GM06990 (cell line): Measurements from ENCODE around the gene RAB13.
A peak's percentile ranks its signal among the peaks of the same experiment; 100 is the strongest.
"Not testable (repeated sequence)": the region's sequence is repeated elsewhere in the genome, so short reads cannot be mapped to it uniquely, and the experiment has no call there.

Source experiments
- DNase-seq: peaks from one replicate; pipeline ENCODE4 v3.0.0-alpha.2; 2011; ENCODE audit not compliant: insufficient read length; ENCODE audit errors: extremely low read depth
- H3K27me3 ChIP-seq: replicated peaks from 2 replicates; pipeline ENCODE4 v1.6.0; 2011; ENCODE audit warnings: low read length; ENCODE audit not compliant: control insufficient read depth, insufficient read depth
- H3K36me3 ChIP-seq: 2 replicates; pipeline ENCODE4 v1.5.1; 2011; ENCODE audit warnings: low read length; ENCODE audit not compliant: control insufficient read depth, insufficient read depth
- H3K4me3 ChIP-seq: replicated peaks from 2 replicates; pipeline ENCODE4 v1.5.1; 2011; ENCODE audit warnings: low read depth, mild to moderate bottlenecking, control low read depth, low read length
- CTCF ChIP-seq: IDR thresholded peaks from 2 replicates; pipeline ENCODE4 v1.5.1; 2011; ENCODE audit warnings: low read length, control low read depth, mild to moderate bottlenecking, inconsistent platforms; ENCODE audit not compliant: insufficient read depth, poor library complexity, severe bottlenecking

Gene RAB13

GRCh38 chr1:153984123-153984894 lies 1.8 kb downstream of the RAB13 start:
- no peaks in the 10 kb centered on the region for H3K27me3 ChIP-seq
- no peak for DNase-seq
- no peak overlapping the region for H3K4me3 ChIP-seq
- TF ChIP-seq CTCF, result no peak
- H3K36me3 ChIP-seq, result no peaks in the 10 kb centered on the region; the same call in 1 of the 2 replicates

- not testable (repeated sequence) for H3K27me3 ChIP-seq, H3K4me3 ChIP-seq, DNase-seq, H3K36me3 ChIP-seq
Observed at GRCh38 chr1:153981735-153982134, 4.4 kb downstream of the RAB13 start.

GRCh38 chr1:153979091-153979490 lies 7.0 kb downstream of the RAB13 start:
- peaks cover 11% of the 10 kb centered on the region for H3K36me3 ChIP-seq
- not testable (repeated sequence) for DNase-seq, H3K4me3 ChIP-seq, H3K27me3 ChIP-seq

- Histone ChIP-seq H3K36me3 (peaks cover 18% of the 10 kb centered on the region), H3K27me3 (no peaks in the 10 kb centered on the region), H3K4me3 (peak overlapping the region; percentile 97)
- no peak for DNase-seq
- TF ChIP-seq CTCF, result no peak
Observed at GRCh38 chr1:153978274-153978909, 7.7 kb downstream of the RAB13 start.

GRCh38 chr1:153977250-153978240 lies 8.6 kb downstream of the RAB13 start, which contains the start of gene JTB:
Gene JTB (minus strand): TSS chr1:153977674. CDS start chr1:153977252, 422 bp downstream.
- Histone ChIP-seq H3K4me3 (peak within 1 kb of the TSS; percentile 97), H3K27me3 (no peaks in the 10 kb centered on the region), H3K36me3 (peaks cover 22% of the 10 kb centered on the region)
- DNase-seq, result peak; percentile 73
- no peak for TF ChIP-seq CTCF

GRCh38 chr1:153976819-153977249 lies 9.3 kb downstream of the RAB13 start:
- Histone ChIP-seq H3K27me3 (no peaks in the 10 kb centered on the region), H3K4me3 (peak overlapping the region; percentile 97), H3K36me3 (peaks cover 24% of the 10 kb centered on the region)
- no peak for TF ChIP-seq CTCF
- no peak for DNase-seq
